Left ventricle myocardium inferior (tissue), 1 donor: ENCODE results near the gene PATZ1. TPM values are rescaled to one million over a fixed set of nuclear protein-coding genes. Genes with fewer than 3 reads are reported as not detected.
A peak's percentile ranks its signal among the peaks of the same experiment; 100 is the strongest.

ENCODE experiments used
- DNase-seq: peaks from one replicate; pipeline ENCODE4 v3.0.0-alpha.2; 2020
- H3K27ac ChIP-seq: fragments of 200-600 bp; replicated peaks from 2 replicates; pipeline ENCODE4 v1.8.0; 2021
- H3K27me3 ChIP-seq: fragments of 200-600 bp; 2 replicates; pipeline ENCODE4 v1.8.0; 2021; ENCODE audit warnings: low read depth
- H3K36me3 ChIP-seq: fragments of 200-600 bp; 2 replicates; pipeline ENCODE4 v1.8.0; 2021
- H3K4me1 ChIP-seq: fragments of 200-600 bp; 2 replicates; pipeline ENCODE4 v1.8.0; 2021
- H3K4me3 ChIP-seq: fragments of 200-600 bp; 2 replicates; pipeline ENCODE4 v1.8.0; 2021; ENCODE audit warnings: mild to moderate bottlenecking, moderate library complexity
- H3K9me3 ChIP-seq: fragments of 200-600 bp; replicated peaks from 2 replicates; pipeline ENCODE4 v1.8.0; 2021
- CTCF ChIP-seq: fragments of 200-600 bp; IDR thresholded peaks from 2 replicates; pipeline ENCODE4 v1.8.0; 2021; ENCODE audit warnings: antibody characterized with exemption, mild to moderate bottlenecking, borderline replicate concordance
- intact Hi-C: fragments of 100-400 bp; cut with micrococcal nuclease; formaldehyde crosslinking; loops from one replicate; pipeline ENCODE4 v1.11.0; 2022
- total RNA-seq: library from RNA; stranded (reverse); fragmentation: NEBNext Ultra II Directional; extraction: Animal tissue kit (Norgen Biotek cat#: 25700); gene quantifications from one replicate; pipeline ENCODE4 v1.2.1, GENCODE V29; 2021
- donor health status: DM: no; HTN: yes; CAD: no; lungs with severe emphysema.

The PATZ1 gene
- total RNA-seq, 1 donor from 2014 or later, result 13.2 TPM

- peak overlapping the region; percentile 85 for H3K4me3 ChIP-seq
- intact Hi-C loops, result no loop called here
- no peaks in the 10 kb centered on the region for H3K9me3 ChIP-seq
- TF ChIP-seq CTCF, result peak; percentile 84
- H3K27me3 ChIP-seq, result no peaks in the 10 kb centered on the region
- peaks cover 66% of the 10 kb centered on the region for H3K4me1 ChIP-seq
- peak overlapping the region; percentile 96 for H3K27ac ChIP-seq
- DNase-seq, result peak; percentile 88
- H3K36me3 ChIP-seq, result peaks cover 29% of the 10 kb centered on the region
Measured at GRCh38 chr22:31345331-31346254, 553 bp downstream of the PATZ1 start.

DNA sequence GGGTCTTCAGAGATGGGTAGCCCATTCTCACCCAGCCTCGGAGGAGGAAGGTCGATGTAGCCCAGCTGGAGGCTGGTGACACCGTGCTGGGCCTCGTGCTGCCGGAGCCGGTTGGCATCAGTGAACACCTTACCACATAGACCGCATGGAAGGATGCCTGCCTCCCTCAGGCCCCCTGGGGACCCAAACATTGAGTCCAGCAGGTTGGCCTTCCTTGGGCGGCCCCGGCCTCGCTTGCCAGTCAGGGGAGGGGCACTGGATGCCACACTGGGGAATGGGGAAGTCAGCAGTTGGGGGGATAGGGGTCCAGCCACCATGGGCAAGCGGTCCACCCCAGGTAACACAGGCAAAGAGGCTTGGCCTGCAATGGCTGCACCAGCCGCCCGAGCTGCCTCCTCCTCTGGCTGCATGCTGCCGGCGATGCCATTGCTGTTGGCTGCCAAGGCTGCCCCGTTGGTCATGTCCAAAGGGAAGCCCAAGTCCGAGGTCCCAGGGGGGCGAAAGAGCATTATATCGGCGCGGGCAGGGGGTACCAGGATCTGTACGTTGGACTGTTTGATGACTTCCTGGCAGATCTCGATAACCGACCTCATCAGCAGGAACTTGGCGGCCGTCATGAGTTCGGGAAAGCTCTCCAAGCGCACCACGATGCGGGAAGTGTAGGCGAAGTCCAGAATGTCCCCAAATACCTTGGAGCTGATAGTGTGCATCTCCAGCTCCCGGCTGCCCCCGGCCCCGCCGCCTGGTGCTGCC lies 1.4 kb downstream of the PATZ1 start:
- Histone ChIP-seq H3K27me3 (no peaks in the 10 kb centered on the region), H3K4me3 (peak overlapping the region; percentile 85), H3K4me1 (peaks cover 74% of the 10 kb centered on the region), H3K9me3 (no peaks in the 10 kb centered on the region), H3K27ac (peak overlapping the region; percentile 96), H3K36me3 (peaks cover 35% of the 10 kb centered on the region)
- intact Hi-C loops, result no loop called here
- no peak for TF ChIP-seq CTCF
- DNase-seq, result peak; percentile 35

GRCh38 chr22:31344256-31344577 lies 1.9 kb downstream of the PATZ1 start:
- Histone ChIP-seq H3K9me3 (no peaks in the 10 kb centered on the region), H3K4me1 (peaks cover 79% of the 10 kb centered on the region), H3K4me3 (peak overlapping the region; percentile 85), H3K36me3 (peaks cover 36% of the 10 kb centered on the region), H3K27ac (peak overlapping the region; percentile 96), H3K27me3 (no peaks in the 10 kb centered on the region)
- intact Hi-C loops, result no loop called here
- TF ChIP-seq CTCF, result no peak
- DNase-seq, result no peak

DNA sequence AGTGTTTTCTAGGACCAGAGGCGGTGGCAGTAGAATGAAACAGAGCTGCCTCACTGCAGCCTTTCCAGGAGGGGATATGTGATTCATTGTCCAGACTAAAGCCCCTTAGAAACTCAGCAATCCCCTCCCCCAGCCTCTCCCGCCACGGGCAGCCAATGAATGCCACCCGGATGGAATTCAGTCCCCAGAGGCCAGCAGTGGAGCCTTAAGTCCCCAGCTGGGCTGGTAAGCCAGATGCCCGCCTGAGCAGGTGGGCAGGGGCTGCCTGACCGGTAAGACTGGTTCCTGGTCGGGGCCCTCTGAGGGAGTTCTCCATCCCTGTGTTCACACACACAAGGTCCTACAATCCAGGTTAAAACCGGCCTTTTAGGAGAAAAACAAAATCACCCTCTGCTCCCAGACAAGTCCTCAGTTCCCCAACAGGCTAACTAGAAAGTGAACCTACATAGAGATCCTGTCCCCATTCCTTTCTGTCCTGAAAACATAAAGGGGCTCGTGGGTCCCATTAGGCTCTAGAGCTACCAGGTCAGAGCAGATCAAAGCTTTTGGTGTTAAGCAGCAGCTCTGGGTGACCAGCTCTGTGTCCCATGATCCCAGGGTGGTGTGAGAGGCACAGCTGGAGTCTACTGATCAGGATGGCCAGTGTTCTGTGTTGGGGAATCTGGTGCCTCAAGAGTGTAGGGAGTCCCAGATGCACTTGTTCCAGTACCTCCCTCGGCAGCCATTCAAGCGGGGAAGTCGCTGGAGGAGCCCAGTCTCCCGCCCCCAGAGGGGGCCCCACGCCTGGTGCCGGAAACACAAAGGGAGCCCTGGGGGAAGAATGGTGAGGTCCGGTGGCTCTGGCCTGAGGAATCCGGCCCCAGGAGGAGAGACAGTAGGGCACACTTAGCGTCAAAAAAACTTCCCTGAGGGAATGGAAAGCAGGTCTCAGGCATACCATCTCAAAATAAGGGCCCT lies 2.6 kb downstream of the PATZ1 start:
- DNase-seq, result peak; percentile 34
- H3K27ac ChIP-seq, result peak overlapping the region; percentile 96
- H3K4me1 ChIP-seq, result peaks cover 85% of the 10 kb centered on the region
- no peaks in the 10 kb centered on the region for H3K9me3 ChIP-seq
- peak overlapping the region; percentile 85 for H3K4me3 ChIP-seq
- no peaks in the 10 kb centered on the region for H3K27me3 ChIP-seq
- TF ChIP-seq CTCF, result no peak
- intact Hi-C loops, result no loop called here
- H3K36me3 ChIP-seq, result peaks cover 43% of the 10 kb centered on the region
